MM.1S (cell line): ENCODE results near the gene CHN2.

Source experiments
- DNase-seq: peaks from one replicate; pipeline ENCODE4 v3.0.0-alpha.2; 2015
- H2AFZ ChIP-seq: fragments of 300-600 bp; sonication (generic); 2 replicates; pipeline ENCODE4 v1.6.0; 2016; ENCODE audit warnings: antibody characterized with exemption, low read length
- H3F3A ChIP-seq: fragments of 300-600 bp; sonication (generic); 2 replicates; pipeline ENCODE4 v1.6.1; 2016; ENCODE audit warnings: mild to moderate bottlenecking, antibody characterized with exemption, low read length, moderate library complexity, mixed read lengths; ENCODE audit not compliant: insufficient read depth
- H3K27ac ChIP-seq: fragments of 300-600 bp; sonication (generic); 2 replicates; pipeline ENCODE4 v1.5.1; 2016; ENCODE audit warnings: mild to moderate bottlenecking, low read length
- H3K27me3 ChIP-seq: fragments of 300-600 bp; sonication (generic); replicated peaks from 2 replicates; pipeline ENCODE4 v1.6.0; 2016; ENCODE audit warnings: low read length; ENCODE audit not compliant: insufficient read depth
- H3K36me3 ChIP-seq: fragments of 300-600 bp; sonication (generic); replicated peaks from 2 replicates; pipeline ENCODE4 v1.6.1; 2016; ENCODE audit warnings: mild to moderate bottlenecking, low read length, mixed read lengths; ENCODE audit not compliant: insufficient read depth
- H3K4me1 ChIP-seq: fragments of 300-600 bp; sonication (generic); 2 replicates; pipeline ENCODE4 v1.6.1; 2016; ENCODE audit warnings: low read length, mixed read lengths
- H3K4me2 ChIP-seq: fragments of 300-600 bp; sonication (generic); 2 replicates; pipeline ENCODE4 v1.6.0; 2016; ENCODE audit warnings: low read depth, low read length
- H3K4me3 ChIP-seq: fragments of 300-600 bp; sonication (generic); 2 replicates; pipeline ENCODE4 v1.5.1; 2016; ENCODE audit warnings: low read length, mixed read lengths
- H3K79me2 ChIP-seq: fragments of 300-600 bp; sonication (generic); 2 replicates; pipeline ENCODE4 v1.6.1; 2016; ENCODE audit warnings: mixed run types, low read length, mixed read lengths
- H3K9ac ChIP-seq: fragments of 300-600 bp; sonication (generic); 2 replicates; pipeline ENCODE4 v1.6.1; 2016; ENCODE audit warnings: low read length, mixed read lengths
- H3K9me2 ChIP-seq: fragments of 300-600 bp; sonication (generic); replicated peaks from 2 replicates; pipeline ENCODE4 v1.6.1; 2016; ENCODE audit warnings: mild to moderate bottlenecking, low read length, mixed read lengths; ENCODE audit not compliant: insufficient read depth
- H3K9me3 ChIP-seq: fragments of 300-600 bp; sonication (generic); replicated peaks from 2 replicates; pipeline ENCODE4 v1.6.1; 2016; ENCODE audit warnings: mild to moderate bottlenecking, low read length, mixed read lengths; ENCODE audit not compliant: insufficient read depth
- H4K20me1 ChIP-seq: fragments of 300-600 bp; sonication (generic); 2 replicates; pipeline ENCODE4 v1.6.1; 2016; ENCODE audit warnings: mild to moderate bottlenecking, low read length, moderate library complexity, mixed read lengths; ENCODE audit not compliant: insufficient read depth
- EZH2 ChIP-seq: fragments of 300-600 bp; sonication (generic); optimal IDR thresholded peaks from 2 replicates; pipeline ENCODE3; 2017; ENCODE audit warnings: low read depth, mild to moderate bottlenecking, antibody characterized with exemption, low read length, mixed read lengths
- EZH2phosphoT487 ChIP-seq: fragments of 300-600 bp; sonication (generic); IDR thresholded peaks from 2 replicates; pipeline ENCODE4 v1.6.1; 2018; ENCODE audit warnings: antibody characterized with exemption, low read length
- TF ChIP-seq, protein P1 (sequence below): fragments of 300-600 bp; sonication (generic); IDR thresholded peaks from 2 replicates; pipeline ENCODE4 v1.5.1; 2016; ENCODE audit warnings: antibody characterized with exemption, low read length, mixed read lengths

Gene CHN2

DNA sequence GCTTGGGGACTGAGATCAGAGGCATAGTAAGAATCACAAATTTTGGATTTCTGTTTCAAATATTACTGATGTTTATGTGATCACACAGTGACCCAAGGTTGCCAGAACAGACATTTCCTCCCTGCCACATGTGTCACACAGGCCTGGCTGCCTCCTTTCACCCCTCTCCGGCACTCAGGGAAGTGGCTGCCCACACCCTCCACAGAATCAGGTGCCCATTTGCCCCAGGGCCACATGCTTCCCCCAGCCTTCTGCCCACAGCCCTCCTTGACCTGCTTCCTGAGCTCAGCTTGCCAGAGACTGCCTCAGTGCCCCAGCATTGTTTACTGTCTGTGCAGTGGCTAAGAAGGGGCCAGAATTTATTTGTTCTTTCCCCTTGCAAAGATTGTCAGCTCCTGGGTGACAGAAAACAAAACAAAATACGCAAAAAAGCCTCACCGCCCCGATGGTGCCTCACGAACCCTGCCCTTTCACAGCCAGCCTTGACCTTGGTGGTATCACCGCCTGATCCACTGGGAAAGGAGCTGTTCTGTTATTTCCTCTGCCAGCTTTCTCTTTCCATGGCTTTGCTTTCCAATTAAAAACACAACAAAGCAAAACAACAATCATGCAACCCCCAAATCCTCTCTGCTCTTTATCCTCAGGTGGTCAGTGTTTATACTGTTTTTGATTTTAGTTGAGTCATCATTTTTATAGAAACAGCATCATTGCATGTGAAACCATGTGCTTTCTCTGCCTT is 52.8 kb downstream of the CHN2 start:
- 0 out of 2 replicates have a peak, but pooled peaks cover 8% of the 10 kb centered on the region for H3F3A ChIP-seq
- H3K4me3 ChIP-seq: no peak overlapping the region
- H3K36me3 ChIP-seq: no peaks in the 10 kb centered on the region
- H3K9ac ChIP-seq: no peak overlapping the region
- no peak overlapping the region for H2AFZ ChIP-seq
- H3K4me2 ChIP-seq: no peak overlapping the region
- H3K9me3 ChIP-seq: no peaks in the 10 kb centered on the region
- H4K20me1 ChIP-seq: no peaks in the 10 kb centered on the region
- H3K79me2 ChIP-seq: no peaks in the 10 kb centered on the region
- no peaks in the 10 kb centered on the region for H3K9me2 ChIP-seq
- no peak overlapping the region for H3K27ac ChIP-seq
- H3K4me1 ChIP-seq: peaks cover 14% of the 10 kb centered on the region; the same call in 1 of the 2 replicates
- TF ChIP-seq EZH2phosphoT487: no peak
- no peak for TF ChIP-seq EZH2
- TF ChIP-seq, protein P1, sequence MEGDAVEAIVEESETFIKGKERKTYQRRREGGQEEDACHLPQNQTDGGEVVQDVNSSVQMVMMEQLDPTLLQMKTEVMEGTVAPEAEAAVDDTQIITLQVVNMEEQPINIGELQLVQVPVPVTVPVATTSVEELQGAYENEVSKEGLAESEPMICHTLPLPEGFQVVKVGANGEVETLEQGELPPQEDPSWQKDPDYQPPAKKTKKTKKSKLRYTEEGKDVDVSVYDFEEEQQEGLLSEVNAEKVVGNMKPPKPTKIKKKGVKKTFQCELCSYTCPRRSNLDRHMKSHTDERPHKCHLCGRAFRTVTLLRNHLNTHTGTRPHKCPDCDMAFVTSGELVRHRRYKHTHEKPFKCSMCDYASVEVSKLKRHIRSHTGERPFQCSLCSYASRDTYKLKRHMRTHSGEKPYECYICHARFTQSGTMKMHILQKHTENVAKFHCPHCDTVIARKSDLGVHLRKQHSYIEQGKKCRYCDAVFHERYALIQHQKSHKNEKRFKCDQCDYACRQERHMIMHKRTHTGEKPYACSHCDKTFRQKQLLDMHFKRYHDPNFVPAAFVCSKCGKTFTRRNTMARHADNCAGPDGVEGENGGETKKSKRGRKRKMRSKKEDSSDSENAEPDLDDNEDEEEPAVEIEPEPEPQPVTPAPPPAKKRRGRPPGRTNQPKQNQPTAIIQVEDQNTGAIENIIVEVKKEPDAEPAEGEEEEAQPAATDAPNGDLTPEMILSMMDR: no peak
- no peaks in the 10 kb centered on the region for H3K27me3 ChIP-seq
- no peak for DNase-seq

DNA sequence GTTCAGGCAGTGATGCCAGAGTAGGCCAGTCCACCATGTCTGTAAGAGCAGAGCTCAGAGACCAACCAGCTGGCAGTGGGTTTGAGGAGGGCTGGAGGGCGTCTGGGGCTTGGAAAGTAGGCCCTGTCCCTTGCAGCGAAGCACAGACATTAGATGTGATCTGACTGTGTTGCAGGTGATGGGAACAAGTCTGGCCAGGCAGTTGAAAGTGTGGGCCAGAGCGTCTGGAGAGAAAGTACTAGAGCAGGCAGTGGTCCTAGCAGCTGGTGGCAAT is 53.3 kb downstream of the CHN2 start:
- no peaks in the 10 kb centered on the region for H3K9me3 ChIP-seq
- TF ChIP-seq EZH2phosphoT487: no peak
- TF ChIP-seq, protein P1: no peak
- H3K9ac ChIP-seq: no peak overlapping the region
- H3K4me2 ChIP-seq: no peak overlapping the region
- no peaks in the 10 kb centered on the region for H3K79me2 ChIP-seq
- H3F3A ChIP-seq: 0 out of 2 replicates have a peak, but pooled peaks cover 8% of the 10 kb centered on the region
- H3K9me2 ChIP-seq: no peaks in the 10 kb centered on the region
- H4K20me1 ChIP-seq: no peaks in the 10 kb centered on the region
- no peak for DNase-seq
- no peaks in the 10 kb centered on the region for H3K36me3 ChIP-seq
- no peak overlapping the region for H3K27ac ChIP-seq
- H3K27me3 ChIP-seq: no peaks in the 10 kb centered on the region
- peaks cover 14% of the 10 kb centered on the region; the same call in 1 of the 2 replicates for H3K4me1 ChIP-seq
- no peak overlapping the region for H3K4me3 ChIP-seq
- H2AFZ ChIP-seq: no peak overlapping the region

DNA sequence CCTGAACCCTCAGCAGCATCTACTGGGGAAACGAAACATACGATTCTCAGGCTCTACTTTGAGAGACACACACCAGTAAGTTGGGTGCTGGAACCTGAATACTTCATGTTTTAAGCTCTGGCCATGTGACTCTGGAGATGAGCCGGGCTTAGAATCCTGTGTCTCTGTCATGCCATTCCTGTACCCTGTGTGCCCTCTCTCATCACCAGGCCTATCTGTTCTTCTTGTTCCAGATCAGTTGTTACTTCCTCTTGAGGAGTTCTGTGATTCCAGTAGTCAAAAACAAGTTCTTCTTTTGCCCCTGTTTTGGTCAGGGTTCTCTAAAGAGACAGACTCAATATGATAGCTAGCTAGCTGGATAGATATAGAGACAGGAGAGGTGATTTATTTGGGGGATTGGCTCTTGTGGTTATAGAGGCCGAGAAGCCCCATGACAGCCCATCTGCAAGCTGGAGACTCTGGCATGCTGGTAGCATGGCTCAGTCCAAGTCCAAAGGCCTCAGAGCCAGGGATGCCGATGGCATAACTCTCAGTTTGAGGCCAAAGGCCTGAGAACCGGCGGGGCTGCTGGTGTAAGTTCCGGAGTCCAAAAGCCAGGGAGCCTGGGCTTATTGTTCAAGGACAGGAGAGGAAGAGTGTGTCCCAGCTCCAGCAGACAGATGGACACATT is 54.3 kb downstream of the CHN2 start:
- H3K9me2 ChIP-seq: no peaks in the 10 kb centered on the region
- H3K9ac ChIP-seq: no peak overlapping the region
- no peak overlapping the region for H2AFZ ChIP-seq
- no peaks in the 10 kb centered on the region for H3K9me3 ChIP-seq
- H3K27ac ChIP-seq: no peak overlapping the region
- H3K4me1 ChIP-seq: peaks cover 9% of the 10 kb centered on the region; the same call in 1 of the 2 replicates
- H3K4me3 ChIP-seq: no peak overlapping the region
- no peaks in the 10 kb centered on the region for H3K27me3 ChIP-seq
- H3K36me3 ChIP-seq: no peaks in the 10 kb centered on the region
- H4K20me1 ChIP-seq: no peaks in the 10 kb centered on the region
- TF ChIP-seq EZH2phosphoT487 (no peak), EZH2 (no peak)
- TF ChIP-seq, protein P1: no peak
- DNase-seq: no peak
- H3F3A ChIP-seq: 0 out of 2 replicates have a peak, but pooled peaks cover 5% of the 10 kb centered on the region
- H3K4me2 ChIP-seq: no peak overlapping the region
- no peaks in the 10 kb centered on the region for H3K79me2 ChIP-seq
